NOMO-1 (cell line): ENCODE measurements around the gene CERT1.
"Not testable (repeated sequence)": the region's sequence is repeated elsewhere in the genome, so short reads cannot be mapped to it uniquely, and the experiment has no call there.

Experiments
- DNase-seq, 2 experiments: peaks; one replicate each; lab custom pipeline; 2025; ENCODE audit not compliant: unreplicated experiment in 2 of 2; lab: John Stamatoyannopoulos, UW

The CERT1 gene

DNA sequence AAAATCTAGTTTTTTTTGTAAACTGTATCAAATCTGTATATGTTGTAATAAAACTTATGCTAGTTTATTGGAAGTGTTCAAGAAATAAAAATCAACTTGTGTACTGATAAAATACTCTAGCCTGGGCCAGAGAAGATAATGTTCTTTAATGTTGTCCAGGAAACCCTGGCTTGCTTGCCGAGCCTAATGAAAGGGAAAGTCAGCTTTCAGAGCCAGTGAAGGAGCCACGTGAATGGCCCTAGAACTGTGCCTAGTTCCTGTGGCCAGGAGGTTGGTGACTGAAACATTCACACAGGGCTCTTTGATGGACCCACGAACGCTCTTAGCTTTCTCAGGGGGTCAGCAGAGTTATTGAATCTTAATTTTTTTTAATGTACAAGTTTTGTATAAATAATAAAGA lies 150.1 kb downstream of the CERT1 start:
- no peak for DNase-seq

DNA sequence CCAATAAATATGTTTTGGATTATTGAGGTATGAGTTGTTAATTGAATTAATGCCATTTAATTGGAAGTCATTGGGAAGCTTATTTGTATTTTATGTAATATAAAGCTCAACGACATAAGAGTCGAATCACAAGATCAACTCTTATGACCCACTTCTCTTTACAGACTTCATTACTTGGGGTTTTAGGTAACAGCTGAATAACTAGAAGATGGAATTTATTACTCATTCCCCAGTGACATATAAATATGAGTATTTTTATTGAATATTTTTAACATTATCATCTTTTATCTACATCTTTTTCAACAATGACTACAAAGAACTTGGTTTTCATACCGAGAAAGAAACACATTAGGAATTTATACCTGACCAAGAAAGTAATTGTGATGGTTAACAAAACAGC lies 153.3 kb downstream of the CERT1 start:
- DNase-seq = no peak

DNA sequence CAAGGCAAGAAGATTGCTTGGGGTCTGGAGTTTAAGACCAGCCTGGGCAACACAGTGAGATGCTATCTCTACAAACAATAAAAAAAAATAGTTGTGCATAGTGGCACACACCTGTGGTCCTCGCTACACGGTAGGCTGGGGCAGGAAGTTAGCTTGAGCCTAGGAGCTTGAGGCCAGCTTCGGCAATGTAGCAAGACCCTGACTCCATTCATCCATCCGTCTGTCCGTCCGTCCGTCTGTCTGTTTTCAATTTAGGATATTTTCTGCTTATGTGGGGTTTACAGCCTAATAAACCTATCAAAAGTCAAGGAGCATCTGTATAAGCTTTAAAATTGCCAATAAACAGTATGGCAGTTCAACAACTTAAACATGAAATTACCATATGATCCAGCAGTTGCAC lies 154.7 kb downstream of the CERT1 start:
- DNase-seq = no peak

DNA sequence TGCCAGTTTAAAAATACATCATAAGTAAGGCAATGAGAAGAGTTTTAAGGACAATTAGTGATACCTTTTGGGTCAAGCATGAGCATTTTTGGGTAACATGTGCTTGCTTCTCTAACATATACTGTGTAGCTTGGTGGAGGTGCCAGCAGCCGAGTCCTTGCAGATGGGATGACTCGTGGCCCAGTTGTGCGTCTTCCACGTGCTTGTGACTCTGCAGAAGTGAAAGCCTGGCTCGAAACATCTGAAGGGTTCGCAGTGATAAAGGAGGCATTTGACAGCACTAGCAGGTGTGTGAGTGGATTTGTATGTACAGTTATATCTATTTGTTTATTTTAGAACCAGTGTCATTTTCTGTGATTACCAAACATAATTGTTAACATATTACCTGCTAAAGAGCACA lies 156.2 kb downstream of the CERT1 start:
- DNase-seq = no peak

DNA sequence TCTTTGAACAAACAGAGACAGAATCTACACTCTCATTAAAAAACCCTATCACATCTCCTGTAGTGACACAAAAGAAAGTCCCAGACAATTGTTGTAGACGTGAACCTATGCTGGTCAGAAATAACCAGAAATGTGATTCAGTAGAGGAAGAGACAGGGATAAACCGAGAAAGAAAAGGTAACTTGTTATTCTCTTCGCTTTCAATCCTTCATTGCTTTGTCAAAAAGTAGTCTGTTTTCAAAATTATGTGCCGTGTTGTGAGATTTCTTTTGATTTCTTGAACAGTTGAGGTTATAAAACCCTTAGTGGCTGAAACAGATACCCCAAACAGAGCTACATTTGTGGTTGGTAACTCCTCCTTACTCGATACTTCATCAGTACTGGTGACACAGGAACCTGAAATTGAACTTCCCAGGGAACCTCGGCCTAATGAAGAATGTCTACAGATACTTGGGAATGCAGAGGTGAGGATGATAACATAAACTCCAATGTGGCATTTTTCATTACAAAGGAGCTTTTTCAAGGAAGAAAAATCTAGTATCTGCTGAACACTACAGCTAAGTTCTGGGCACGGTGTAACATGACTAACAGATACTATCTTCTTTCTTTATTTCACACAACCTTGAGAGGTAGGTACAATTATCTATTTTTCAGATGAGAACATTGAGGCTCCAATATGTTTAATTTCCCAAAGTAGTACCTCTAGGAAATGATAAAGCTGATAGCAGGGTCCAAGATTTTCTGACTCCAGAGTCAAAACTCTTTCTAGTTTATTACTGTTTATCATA lies 160.1 kb downstream of the CERT1 start:
- no peak for DNase-seq

DNA sequence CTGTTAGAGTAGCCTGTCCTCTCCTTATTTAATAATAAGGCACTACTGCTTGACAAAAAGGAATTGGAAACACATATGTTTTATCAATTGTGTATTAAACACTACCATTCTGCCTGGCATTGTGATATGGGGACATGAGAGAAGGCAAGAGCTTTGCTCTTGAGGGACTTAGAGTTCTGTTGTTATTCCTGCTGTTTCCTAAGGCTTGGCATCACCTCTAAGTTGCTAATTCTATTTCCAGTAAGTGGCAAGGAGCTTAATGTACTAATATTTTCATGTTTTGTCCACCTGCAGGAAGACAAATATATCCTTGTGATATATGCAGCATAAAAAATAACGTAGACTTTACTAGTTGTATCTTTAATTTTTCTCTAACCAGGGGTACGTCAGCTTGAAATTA lies 161.8 kb downstream of the CERT1 start:
- no peak for DNase-seq

DNA sequence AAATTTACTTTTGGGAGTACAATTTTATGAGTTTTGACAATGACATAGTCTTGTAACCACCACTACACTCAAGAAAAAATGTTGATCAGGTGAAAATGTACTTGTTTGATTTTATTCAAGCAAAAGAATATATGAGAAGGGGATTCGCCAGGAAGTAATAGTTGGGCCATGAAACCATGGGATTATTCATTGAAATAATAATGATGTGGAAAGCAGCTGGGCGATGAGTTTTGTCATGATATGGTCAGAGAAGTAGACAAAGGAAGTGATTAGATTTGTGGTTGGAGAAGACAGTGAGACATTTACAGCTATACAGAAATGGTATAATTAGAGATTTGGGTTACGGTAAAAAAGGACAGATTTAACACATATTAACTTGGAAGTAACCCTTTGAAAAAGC lies 163.2 kb downstream of the CERT1 start:
- no peak for DNase-seq

DNA sequence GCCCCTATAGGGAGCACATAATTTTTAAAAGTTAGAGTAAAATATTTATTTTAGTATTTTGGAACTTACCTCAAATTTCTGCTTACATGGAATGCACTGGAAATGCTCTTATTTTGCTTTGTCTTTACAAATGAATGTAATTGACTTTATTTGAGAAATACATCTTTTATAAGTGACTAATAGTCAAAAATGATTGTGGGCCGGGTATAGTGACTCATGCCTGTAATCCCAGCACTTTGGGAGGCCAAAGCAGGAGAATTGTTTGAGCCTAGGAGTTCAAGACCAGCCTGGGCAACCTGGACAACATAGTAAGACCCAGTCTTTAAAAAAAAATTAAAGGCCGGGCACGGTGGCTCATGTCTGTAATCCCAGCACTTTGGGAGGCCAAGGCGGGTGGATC lies 168.6 kb downstream of the CERT1 start:
- no peak for DNase-seq

DNA sequence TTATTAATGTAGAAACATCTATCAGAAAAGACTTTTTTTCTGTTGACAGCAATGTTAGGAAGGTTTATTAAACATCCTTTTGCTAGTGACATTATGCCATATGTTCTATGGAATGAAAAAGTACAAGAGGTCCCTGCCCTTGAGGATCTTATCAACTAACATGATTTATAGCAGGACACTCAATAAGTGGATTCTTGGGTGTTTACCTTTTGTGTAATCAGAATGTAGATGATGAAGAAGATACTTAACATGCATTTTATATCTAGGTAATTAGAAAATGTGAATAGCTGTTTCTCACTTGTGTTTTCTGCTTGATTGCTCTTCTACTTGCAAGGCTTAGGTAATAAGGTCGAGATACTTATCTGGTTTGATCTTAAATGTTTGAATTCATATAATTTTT lies 169.5 kb downstream of the CERT1 start:
- no peak for DNase-seq

DNA sequence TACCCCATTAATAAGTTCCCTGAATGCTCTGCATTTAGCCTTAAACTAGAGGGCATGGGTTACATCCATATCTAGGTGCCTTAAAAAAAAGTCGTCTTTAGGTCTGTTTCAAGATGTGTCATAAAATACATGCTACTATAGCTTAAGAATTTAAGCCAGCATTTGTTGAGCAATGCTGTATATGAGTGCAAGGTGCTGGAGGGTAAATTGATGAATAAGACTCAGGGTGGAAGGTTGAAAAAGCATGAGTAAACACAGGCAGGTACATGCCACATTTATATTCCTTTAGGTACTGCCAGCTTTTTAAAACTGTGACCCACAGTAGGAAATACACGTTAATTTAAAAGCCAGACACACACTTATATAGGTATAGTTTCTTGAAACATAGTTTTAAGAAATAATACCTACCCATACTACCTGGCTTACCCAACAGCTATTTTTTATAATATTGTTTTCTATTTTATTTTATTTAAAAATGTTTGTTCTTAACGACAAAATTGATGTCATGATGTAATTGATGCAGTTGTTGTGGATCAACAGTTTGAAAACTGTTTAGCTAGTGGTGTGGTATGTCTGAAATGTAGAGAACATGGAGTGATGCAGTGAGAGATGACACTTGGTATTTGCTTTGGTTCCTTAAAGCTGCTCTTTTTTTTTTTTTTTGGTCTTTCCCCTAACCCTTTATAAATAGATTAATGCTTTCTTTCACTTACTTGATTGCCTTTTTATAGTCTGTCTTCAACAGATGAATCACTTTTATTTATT lies 170.5 kb downstream of the CERT1 start:
- no peak for DNase-seq

DNA sequence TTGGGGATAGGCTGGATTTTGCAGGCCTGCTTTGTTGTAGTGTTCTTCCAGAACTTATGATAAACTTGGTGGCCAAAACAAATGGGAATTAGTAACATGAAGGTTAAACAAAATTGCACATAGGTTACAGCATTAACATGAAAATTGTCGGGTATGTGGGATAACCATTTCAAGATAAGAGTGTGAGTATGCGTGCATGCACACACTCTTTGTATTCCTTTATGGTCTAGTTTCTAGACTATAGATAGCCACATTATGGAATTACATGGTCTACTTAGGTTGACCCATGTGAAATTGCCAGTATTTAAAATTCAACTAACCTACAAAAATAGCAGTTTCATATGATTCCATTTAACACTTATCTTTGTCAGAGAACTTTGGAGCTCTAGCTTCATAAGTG lies 173.0 kb downstream of the CERT1 start:
- no peak for DNase-seq

DNA sequence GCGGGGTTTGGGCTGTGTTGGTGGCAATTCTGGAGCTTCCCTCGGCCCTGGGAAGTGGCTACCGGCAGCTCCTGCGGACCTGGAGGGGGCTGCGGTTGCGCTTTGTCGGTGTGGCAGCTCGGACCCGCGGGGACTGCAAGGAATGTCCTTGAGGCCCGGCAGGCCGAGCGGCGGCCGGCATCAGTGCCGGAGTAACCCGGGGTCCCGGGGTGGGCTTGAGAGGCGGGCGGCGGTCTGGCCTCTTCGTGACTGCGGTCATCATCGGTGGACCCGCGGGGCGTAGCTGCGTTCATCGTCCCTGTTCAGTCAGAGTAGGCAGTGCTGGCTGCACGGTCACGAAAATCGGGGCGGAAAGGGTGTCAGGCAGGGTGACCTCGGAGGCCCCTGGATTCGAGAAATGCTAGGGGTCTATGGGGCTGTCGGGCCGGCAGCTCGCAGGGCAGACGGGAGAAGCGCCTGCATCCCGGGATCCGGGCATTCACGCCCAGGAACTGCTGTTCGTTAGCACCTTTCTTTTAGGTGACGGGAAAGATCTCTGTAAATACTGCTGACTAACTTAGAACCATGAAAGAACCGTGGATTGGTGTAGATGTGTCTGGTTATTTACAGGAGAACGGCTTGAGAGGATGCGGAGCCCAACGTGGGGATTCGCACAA lies 173.9 kb downstream of the CERT1 start:
- peak in 1 of 2 experiments; percentile 28 for DNase-seq

DNA sequence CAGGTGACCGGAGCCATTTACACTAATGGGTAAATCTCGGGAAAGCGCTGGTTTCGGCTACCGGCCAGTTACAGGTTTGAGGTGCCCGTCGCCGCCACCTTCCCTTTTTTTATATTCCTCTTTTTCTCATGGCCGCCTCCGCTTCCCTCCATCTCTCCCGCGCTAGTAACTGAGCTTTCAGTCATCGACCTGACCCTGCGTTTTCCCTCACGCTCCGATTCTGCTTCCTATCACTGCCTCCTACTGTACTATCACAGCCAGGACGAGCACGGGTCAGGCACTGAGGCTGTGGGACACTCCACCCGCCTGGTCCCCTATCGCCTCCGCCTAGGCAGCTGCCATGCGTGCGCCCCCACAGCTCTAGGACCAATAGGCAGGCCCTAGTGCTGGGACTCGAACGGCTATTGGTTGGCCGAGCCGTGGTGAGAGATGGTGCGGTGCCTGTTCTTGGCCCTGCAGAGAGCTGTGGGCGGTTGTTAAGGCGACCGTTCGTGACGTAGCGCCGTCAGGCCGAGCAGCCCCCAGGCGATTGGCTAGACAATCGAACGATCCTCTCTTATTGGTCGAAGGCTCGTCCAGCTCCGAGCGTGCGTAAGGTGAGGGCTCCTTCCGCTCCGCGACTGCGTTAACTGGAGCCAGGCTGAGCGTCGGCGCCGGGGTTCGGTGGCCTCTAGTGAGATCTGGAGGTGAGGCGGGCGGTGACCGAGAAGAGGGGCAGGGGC lies 174.7 kb downstream of the CERT1 start, which contains the start of gene HMGCR:
HMGCR (plus strand) TSS at position 606 of the 722 bp plus-strand sequence. CDS start 5,386 bp downstream, outside the sequence.
- DNase-seq = peak; percentile 99 to 100

DNA sequence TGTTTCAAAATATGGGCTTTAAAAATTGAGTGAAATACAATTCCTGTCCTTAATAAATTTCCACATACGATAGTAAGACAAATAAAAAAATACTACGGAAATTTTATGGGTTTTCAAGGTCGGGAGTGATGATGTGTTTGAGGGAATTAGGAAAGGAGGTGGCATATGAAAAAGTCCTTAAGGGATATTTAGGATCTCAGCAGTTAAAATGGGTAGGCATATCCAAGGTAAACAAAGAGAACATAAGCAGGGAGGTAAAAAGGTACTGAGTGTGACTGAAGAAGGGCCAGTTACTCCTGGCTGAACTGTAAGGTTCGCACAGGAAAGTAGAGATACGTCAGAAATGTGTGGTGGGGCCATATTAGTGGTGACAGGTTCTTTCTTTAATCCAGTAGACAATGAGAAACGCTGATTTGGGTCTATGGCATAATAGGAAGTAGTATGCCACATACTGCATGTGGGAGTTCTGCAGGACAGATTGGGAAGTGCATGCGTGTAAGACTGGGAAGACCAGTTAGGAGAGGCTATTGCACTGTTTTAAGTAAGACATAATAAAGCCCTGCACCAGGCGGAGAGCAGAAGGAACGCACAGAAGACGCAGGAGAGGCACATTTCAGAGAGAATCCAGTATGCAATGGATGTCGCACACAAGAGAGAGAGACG lies 175.3 kb downstream of the CERT1 start:
- DNase-seq = peak; percentile 39 to 83

DNA sequence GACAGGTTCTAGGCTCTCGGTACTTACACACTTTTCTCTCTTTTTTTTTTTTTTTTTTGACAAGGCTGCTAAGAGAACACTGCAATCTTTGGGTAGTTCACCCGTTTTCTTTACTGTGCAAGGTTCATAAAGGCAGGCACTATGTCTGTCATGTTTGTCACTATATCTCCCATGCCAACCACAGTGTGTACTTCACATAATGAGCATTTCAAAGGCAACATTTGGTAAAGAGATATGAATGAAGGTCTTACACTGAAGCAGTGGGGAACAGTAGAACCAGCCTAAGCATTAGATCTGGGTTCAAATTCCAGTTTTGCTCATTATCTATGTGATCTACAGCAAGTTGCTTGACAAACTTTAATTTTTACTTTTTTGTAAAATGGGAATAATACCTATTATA lies 175.9 kb downstream of the CERT1 start:
- no peak for DNase-seq

DNA sequence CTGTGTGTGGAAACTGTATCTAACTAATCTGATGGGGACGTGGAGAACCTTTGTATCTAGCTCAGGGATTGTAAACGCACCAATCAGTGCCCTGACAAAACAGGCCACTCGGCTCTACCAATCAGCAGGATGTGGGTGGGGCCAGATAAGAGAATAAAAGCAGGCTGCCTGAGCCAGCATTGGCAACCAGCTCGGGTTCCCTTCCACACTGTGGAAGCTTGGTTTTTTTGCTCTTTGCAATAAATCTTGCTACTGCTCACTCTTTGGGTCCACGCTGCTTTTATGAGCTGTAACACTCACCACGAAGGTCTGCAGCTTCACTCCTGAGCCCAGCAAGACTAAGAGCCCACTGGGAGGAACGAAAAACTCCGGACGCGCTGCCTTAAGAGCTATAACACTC lies 177.0 kb downstream of the CERT1 start:
- DNase-seq = not testable (repeated sequence)

DNA sequence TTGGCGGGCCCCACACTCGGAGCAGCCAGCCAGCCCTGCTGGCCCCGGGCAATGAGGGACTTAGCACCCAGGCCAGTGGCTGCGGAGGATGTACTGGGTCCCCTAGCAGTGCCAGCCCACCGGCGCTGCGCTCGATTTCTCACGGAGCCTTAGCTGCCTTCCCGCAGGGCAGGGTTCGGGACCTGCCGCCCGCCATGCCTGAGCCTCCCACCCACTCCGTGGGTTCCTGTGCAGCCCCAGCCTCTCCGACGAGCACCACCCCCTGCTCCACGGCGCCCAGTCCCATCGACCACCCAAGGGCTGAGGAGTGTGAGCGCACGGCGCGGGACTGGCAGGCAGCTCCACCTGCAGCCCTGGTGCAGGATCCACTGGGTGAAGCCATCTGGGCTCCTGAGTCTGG lies 177.7 kb downstream of the CERT1 start:
- DNase-seq = not testable (repeated sequence)

DNA sequence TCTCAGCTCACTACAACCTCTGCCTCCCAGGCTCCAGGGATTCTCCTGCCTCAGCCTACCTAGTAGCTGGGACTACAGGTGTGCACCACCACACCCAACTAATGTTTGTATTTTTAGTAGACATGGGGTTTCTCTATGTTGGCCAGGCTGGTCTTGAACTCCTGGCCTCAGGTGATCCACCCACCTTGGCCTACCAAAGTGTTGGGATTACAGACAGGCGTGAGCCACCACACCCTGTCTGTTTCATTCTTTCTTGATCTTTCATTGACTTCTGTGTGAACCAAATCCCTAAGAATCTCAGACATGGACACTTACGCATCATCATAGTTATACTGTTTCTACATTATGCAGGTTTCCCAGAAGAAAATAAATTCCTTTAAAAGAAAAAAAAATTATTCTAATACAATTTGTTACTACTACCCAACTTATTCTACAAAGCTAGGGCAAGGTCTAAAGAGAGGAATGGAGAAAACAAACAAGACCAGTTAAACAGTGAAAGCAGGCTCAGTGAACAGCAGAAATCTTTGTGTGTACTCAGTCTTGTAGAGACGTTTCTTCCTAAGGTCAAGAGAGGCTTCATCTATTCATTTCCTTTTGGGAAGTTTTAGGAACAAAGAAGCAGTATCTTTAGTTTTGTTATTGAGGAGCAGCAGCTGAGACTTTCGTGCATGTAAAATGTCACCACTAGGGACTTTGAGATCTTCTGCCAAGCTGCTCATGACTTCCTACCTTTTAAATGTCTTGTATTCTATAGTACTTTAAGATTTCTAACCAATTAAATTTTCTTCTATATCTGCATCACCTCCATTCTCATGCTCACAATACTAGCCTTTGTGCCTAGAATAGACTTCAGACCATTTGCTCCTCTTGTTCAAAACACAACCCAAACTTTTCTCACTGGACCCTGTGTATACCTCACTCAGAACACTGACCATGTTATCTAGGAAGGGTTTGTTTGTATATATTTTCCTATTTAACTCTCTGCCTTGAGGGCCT lies 180.0 kb downstream of the CERT1 start:
- no peak for DNase-seq

DNA sequence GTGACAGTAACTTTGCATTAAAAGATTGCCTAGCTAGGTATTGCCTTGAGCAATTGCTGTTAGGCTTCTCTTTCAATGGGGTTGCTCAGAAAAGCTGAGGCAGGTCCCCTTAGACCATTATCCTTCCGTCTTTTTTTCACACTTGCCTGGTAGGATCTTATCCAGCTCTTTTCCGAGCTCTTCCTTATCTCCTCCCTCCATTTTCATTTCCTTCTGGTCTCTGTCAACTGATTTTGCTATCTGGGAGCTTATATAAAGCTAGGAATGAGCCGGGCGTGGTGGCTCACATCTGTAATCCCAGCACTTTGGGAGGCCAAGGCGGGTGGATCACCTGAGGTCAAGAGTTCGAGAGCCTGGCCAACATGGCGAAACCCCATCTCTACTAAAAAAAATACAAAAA lies 181.0 kb downstream of the CERT1 start:
- no peak for DNase-seq
